RWPE1 (cell line): ENCODE results near the gene CBLN1.

Experiments
- CTCF ChIA-PET: fragments of 350-600 bp; sonication (Branson Sonifier 250); formaldehyde crosslinking; extraction: SDS; loops from one replicate; lab custom pipeline; 2021; lab: Yijun Ruan, JAX
- POLR2A ChIA-PET: fragments of 400-600 bp; formaldehyde crosslinking; extraction: SDS; loops from one replicate; lab custom pipeline; 2020; ENCODE audit warnings: antibody characterized with exemption; ENCODE audit not compliant: low non-redundant PET; lab: Yijun Ruan, JAX
- DNase-seq: peaks from one replicate; pipeline ENCODE4 v3.0.0; 2012; ENCODE audit warnings: low spot score
- H3K27ac ChIP-seq: fragments of 450-650 bp; 2 replicates; pipeline ENCODE4 v1.5.1; 2017
- CTCF ChIP-seq: fragments of 450-650 bp; conservative IDR thresholded peaks from 2 replicates; pipeline ENCODE4 v1.5.1; 2017; ENCODE audit warnings: low read depth, mild to moderate bottlenecking

The CBLN1 gene

GRCh38 chr16:49262501-49262900 is 19.1 kb downstream of the CBLN1 start:
- no peak for DNase-seq
- ChIA-PET POLR2A (no interaction called here), CTCF (no interaction called here)
- no peak overlapping the region for H3K27ac ChIP-seq
- no peak for TF ChIP-seq CTCF

- ChIA-PET CTCF (no interaction called here), POLR2A (no interaction called here)
- no peak for DNase-seq
- no peak overlapping the region for H3K27ac ChIP-seq
- TF ChIP-seq CTCF: no peak
These were observed 19.7 kb downstream of the CBLN1 start for GRCh38 chr16:49261930-49262329.

- DNase-seq: no peak
- H3K27ac ChIP-seq: no peak overlapping the region
- POLR2A ChIA-PET: no interaction called here
- TF ChIP-seq CTCF: no peak
- CTCF ChIA-PET: interaction anchor here (0.7 kb wide), 1 partner anchor 56 kb away, joined by 3 read pairs; no protein-coding TSS in a partner anchor
These were observed 20.6 kb downstream of the CBLN1 start for GRCh38 chr16:49260956-49261530.

GRCh38 chr16:49260253-49260652 is 21.4 kb downstream of the CBLN1 start:
- ChIA-PET CTCF (no interaction called here), POLR2A (no interaction called here)
- no peak for DNase-seq
- H3K27ac ChIP-seq: no peak overlapping the region
- no peak for TF ChIP-seq CTCF

- POLR2A ChIA-PET: no interaction called here
These were observed 22.3 kb downstream of the CBLN1 start for GRCh38 chr16:49259330-49259729.

GRCh38 chr16:49250689-49251088 is 30.9 kb downstream of the CBLN1 start:
- POLR2A ChIA-PET: no interaction called here
- CTCF ChIA-PET: no interaction called here
- no peak for TF ChIP-seq CTCF
- DNase-seq: no peak
- no peak overlapping the region for H3K27ac ChIP-seq

More at GRCh38 chr16:49259330-49259729, 22.3 kb downstream of the CBLN1 start:
- CTCF ChIA-PET: no interaction called here
- TF ChIP-seq CTCF: no peak
- no peak for DNase-seq
- H3K27ac ChIP-seq: no peak overlapping the region
